IMR-90 (cell line): ENCODE results near the gene CHPF. TPM values are rescaled to one million over a fixed set of nuclear protein-coding genes. Genes with fewer than 3 reads are reported as not detected.

Experiments used
- ATAC-seq: fragments of 200-7000 bp; cut with Tn5 transposase; 2 replicates; pipeline ENCODE4 v1.9.1; 2020; ENCODE audit warnings: low read depth, mild to moderate bottlenecking, moderate library complexity
- BruUV-seq: library from RNA; stranded (reverse); fragments of 400-500 nt; replicated peaks from 2 replicates; lab custom pipeline; 2021; lab: Mats Ljungman, UMichigan
- CTCF ChIA-PET: fragments of 300-600 bp; formaldehyde crosslinking; extraction: SDS; loops from one replicate; lab custom pipeline; 2021; ENCODE audit warnings: antibody characterized with exemption; lab: Yijun Ruan, JAX
- POLR2A ChIA-PET: fragments of 300-600 bp; sonication (Branson Sonifier 250); formaldehyde crosslinking; loops from one replicate; lab custom pipeline; 2022; ENCODE audit warnings: antibody characterized with exemption; ENCODE audit not compliant: unreplicated experiment; lab: Charles Lee
- DNase-seq: peaks from one replicate; pipeline ENCODE4 v3.0.0; 2013
- H2AFZ ChIP-seq: replicated peaks from 2 replicates; pipeline ENCODE3; 2013; ENCODE audit warnings: low read length, mild to moderate bottlenecking; ENCODE audit not compliant: poor library complexity
- H2AK5ac ChIP-seq: 2 replicates; pipeline ENCODE4 v1.6.1; 2013; ENCODE audit warnings: low read depth, low read length, inconsistent platforms
- H2AK9ac ChIP-seq: replicated peaks from 2 replicates; pipeline ENCODE3; 2013; ENCODE audit warnings: mild to moderate bottlenecking, low read depth, low read length, moderate library complexity; ENCODE audit not compliant: poor library complexity
- H2BK120ac ChIP-seq: 2 replicates; pipeline ENCODE4 v1.6.1; 2013; ENCODE audit warnings: low read depth, low read length, inconsistent platforms
- H2BK15ac ChIP-seq: 3 replicates; pipeline ENCODE4 v1.6.1; 2013; ENCODE audit warnings: low read depth, low read length, inconsistent platforms
- H2BK20ac ChIP-seq: 2 replicates; pipeline ENCODE4 v1.6.1; 2013; ENCODE audit warnings: low read depth, mild to moderate bottlenecking, inconsistent platforms, low read length, moderate library complexity
- H2BK5ac ChIP-seq: 2 replicates; pipeline ENCODE4 v1.6.1; 2013; ENCODE audit warnings: mild to moderate bottlenecking, low read depth, low read length, inconsistent platforms; ENCODE audit not compliant: poor library complexity, severe bottlenecking
- H3K14ac ChIP-seq: replicated peaks from 2 replicates; pipeline ENCODE4 v1.6.1; 2013; ENCODE audit warnings: low read depth, low read length, inconsistent platforms
- H3K18ac ChIP-seq: 2 replicates; pipeline ENCODE4 v1.6.1; 2013; ENCODE audit warnings: low read depth, low read length, control low read depth
- H3K23ac ChIP-seq: 2 replicates; pipeline ENCODE4 v1.6.1; 2013; ENCODE audit warnings: low read depth, low read length, inconsistent platforms
- H3K27ac ChIP-seq: 2 replicates; pipeline ENCODE4 v1.5.1; 2013; ENCODE audit warnings: mild to moderate bottlenecking, control low read depth, low read length; ENCODE audit not compliant: insufficient read depth
- H3K27me3 ChIP-seq: 2 replicates; pipeline ENCODE4 v1.6.1; 2013; ENCODE audit warnings: low read length; ENCODE audit not compliant: control insufficient read depth, insufficient read depth
- H3K36me3 ChIP-seq: 2 replicates; pipeline ENCODE4 v1.6.1; 2013; ENCODE audit warnings: low read length, mixed read lengths; ENCODE audit not compliant: control insufficient read depth, insufficient read depth
- H3K4ac ChIP-seq: 2 replicates; pipeline ENCODE4 v1.6.1; 2013; ENCODE audit warnings: low read depth, low read length, inconsistent platforms
- H3K4me1 ChIP-seq: 2 replicates; pipeline ENCODE4 v1.6.1; 2013; ENCODE audit warnings: low read length, mixed read lengths; ENCODE audit not compliant: control insufficient read depth, insufficient read depth
- H3K4me2 ChIP-seq: 2 replicates; pipeline ENCODE4 v1.6.1; 2013; ENCODE audit warnings: low read depth, mild to moderate bottlenecking, control low read depth, low read length, moderate library complexity
- H3K4me3 ChIP-seq: 2 replicates; pipeline ENCODE4 v1.5.1; 2013; ENCODE audit warnings: low read depth, mild to moderate bottlenecking, control low read depth, low read length, moderate library complexity; ENCODE audit not compliant: insufficient read depth
- H3K56ac ChIP-seq: 2 replicates; pipeline ENCODE4 v1.6.1; 2013; ENCODE audit warnings: low read length, inconsistent platforms; ENCODE audit not compliant: insufficient read depth; ENCODE audit errors: extremely low read depth
- H3K79me1 ChIP-seq, 2 experiments: 2 replicates each; pipeline ENCODE4 v1.6.1; 2013; ENCODE audit warnings: low read length in 2 of 2, inconsistent platforms in 1 of 2, low read depth in 1 of 2
- H3K9ac ChIP-seq: 2 replicates; pipeline ENCODE4 v1.6.1; 2013; ENCODE audit warnings: low read depth, low read length, control low read depth
- H3K9me1 ChIP-seq: 2 replicates; pipeline ENCODE4 v1.6.1; 2013; ENCODE audit warnings: low read length, inconsistent platforms; ENCODE audit not compliant: insufficient read depth
- H3K9me3 ChIP-seq: 2 replicates; pipeline ENCODE4 v1.6.1; 2013; ENCODE audit warnings: low read length; ENCODE audit not compliant: control insufficient read depth, insufficient read depth
- H4K20me1 ChIP-seq: 2 replicates; pipeline ENCODE4 v1.6.1; 2013; ENCODE audit warnings: low read length, inconsistent platforms; ENCODE audit not compliant: insufficient read depth
- H4K5ac ChIP-seq: 2 replicates; pipeline ENCODE4 v1.6.1; 2013; ENCODE audit warnings: mild to moderate bottlenecking, low read depth, low read length, control low read depth
- H4K8ac ChIP-seq, 2 experiments: 2 replicates each; pipeline ENCODE4 v1.6.1; 2013; ENCODE audit warnings: low read depth in 2 of 2, low read length in 2 of 2, control low read depth in 1 of 2, inconsistent platforms in 1 of 2
- H4K91ac ChIP-seq: 2 replicates; pipeline ENCODE4 v1.6.1; 2013; ENCODE audit warnings: low read depth, low read length, inconsistent platforms; ENCODE audit not compliant: insufficient read depth
- MAFK ChIP-seq: IDR thresholded peaks from 2 replicates; pipeline ENCODE4 v1.6.1; 2012; ENCODE audit warnings: low read depth, low read length, improper control_type of control experiment
- POLR2A ChIP-seq: IDR thresholded peaks from 2 replicates; pipeline ENCODE4 v1.6.1; 2012; ENCODE audit warnings: mild to moderate bottlenecking, low read depth, low read length
- RCOR1 ChIP-seq: IDR thresholded peaks from 2 replicates; pipeline ENCODE4 v1.6.1; 2012; ENCODE audit warnings: mild to moderate bottlenecking, low read length, improper control_type of control experiment; ENCODE audit not compliant: insufficient replicate concordance
- RFX5 ChIP-seq: IDR thresholded peaks from 2 replicates; pipeline ENCODE4 v1.8.0; 2012; ENCODE audit warnings: low read depth, mild to moderate bottlenecking, low read length, moderate library complexity
- WGBS, 2 experiments: methylation state at CpG; one replicate each; pipeline versions ENCODE4 v1.1.5 to v1.1.7; 2013; ENCODE audit warnings: missing lambda C conversion rate in 2 of 2; ENCODE audit not compliant: insufficient read length in 1 of 2; ENCODE audit errors: extremely low coverage in 2 of 2; 5-methylcytosine and 5-hydroxymethylcytosine counted together
- dilution Hi-C: fragments of 300-500 bp; cut with HindIII; formaldehyde crosslinking; loops from one replicate; pipeline ENCODE4 v1.14.3; 2018; ENCODE audit warnings: low sequenced_read_pairs; ENCODE audit not compliant: unreplicated experiment
- in situ Hi-C: fragments of 300-500 bp; cut with MboI; formaldehyde crosslinking; loops from 3 replicates; pipeline ENCODE4 v1.14.3; 2019; ENCODE audit warnings: low sequenced_read_pairs, inconsistent platforms, mixed read lengths
- intact Hi-C: fragments of 100-400 bp; cut with micrococcal nuclease; formaldehyde crosslinking; loops from 2 replicates; pipeline ENCODE4 v1.10.0; 2022
- polyA plus RNA-seq, 3 experiments: library from polyadenylated mRNA; depleted of rRNA; stranded (reverse); fragments of >200 nt; gene quantifications; 2 replicates each; pipeline ENCODE4 v1.2.3, GENCODE V29; 2012; ENCODE audit warnings: low replicate concordance in 1 of 3
- total RNA-seq: library from RNA; depleted of rRNA; stranded (reverse); fragments of >200 nt; gene quantifications from 2 replicates; pipeline ENCODE4 v1.2.3, GENCODE V29; 2012
- TF ChIP-seq, protein P1 (sequence below): fragments of 150-350 bp; IDR thresholded peaks from 2 replicates; pipeline ENCODE4 v1.6.1; 2016; ENCODE audit warnings: low read depth, mild to moderate bottlenecking, low read length, moderate library complexity, borderline replicate concordance

The CHPF gene
- total and polyA plus RNA-seq, 2 of the 4 experiments (the other 2 are of a cell fraction), result 24.0 to 115 TPM

DNA sequence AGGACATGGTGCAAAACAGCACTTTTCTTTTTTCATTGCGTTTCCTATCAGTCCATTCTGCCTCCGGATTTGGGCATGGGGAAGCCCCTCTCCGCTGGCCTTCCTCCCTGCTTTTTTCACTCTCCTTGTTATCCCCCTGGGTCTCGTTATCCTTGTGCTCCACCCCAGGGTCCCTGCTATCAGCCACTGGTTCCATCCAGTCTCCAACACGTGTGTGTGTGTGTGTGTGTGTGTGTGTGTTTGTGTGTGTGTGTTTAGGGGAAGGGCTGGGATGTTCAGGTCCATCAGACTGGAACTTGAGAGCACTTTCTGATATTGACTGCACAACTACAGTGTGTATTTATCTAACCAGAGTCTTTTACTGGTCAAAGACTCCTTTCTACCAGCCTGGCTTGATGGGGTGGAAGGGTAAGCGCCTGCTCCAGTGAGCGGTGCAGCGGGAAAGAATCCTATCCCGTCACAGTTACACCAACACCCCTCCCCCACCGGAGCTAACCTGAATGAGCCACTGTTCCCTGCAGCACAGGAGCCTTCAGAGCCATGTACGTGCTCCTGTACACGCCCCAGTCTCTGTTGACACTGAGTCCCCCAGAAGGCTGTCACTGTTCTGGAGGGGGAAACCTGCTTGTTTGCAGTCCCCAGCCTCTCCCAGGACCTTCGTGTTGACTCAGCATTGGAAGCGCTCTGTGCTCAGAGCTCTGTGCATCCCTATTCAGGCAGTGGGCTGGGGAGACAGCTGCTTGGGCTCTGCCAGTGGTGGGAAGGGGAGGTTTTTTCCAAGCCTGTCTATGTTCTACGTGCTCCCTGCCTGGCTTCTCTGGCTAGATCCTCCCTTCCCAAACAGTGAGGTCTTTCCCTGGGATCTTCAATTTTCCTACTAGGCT lies 33.1 kb upstream of the CHPF start:
- H3K18ac ChIP-seq, result no peak overlapping the region
- no peak overlapping the region for H2AK9ac ChIP-seq
- H3K27me3 ChIP-seq, result peaks cover 14% of the 10 kb centered on the region
- H4K5ac ChIP-seq, result no peak overlapping the region
- H2BK15ac ChIP-seq, result no peak overlapping the region
- no peak overlapping the region for H2AFZ ChIP-seq
- H4K8ac ChIP-seq, result no peak overlapping the region
- no peak overlapping the region for H3K9ac ChIP-seq
- BruUV-seq, result no TSS peak
- no peaks in the 10 kb centered on the region for H3K36me3 ChIP-seq
- no peaks in the 10 kb centered on the region for H4K20me1 ChIP-seq
- H3K9me3 ChIP-seq, result no peaks in the 10 kb centered on the region
- H3K4me3 ChIP-seq, result no peak overlapping the region
- H3K14ac ChIP-seq, result no peak overlapping the region
- TF ChIP-seq RCOR1, result no peak
- peak; percentile 25; the same call in 1 of the 2 replicates for TF ChIP-seq MAFK
- no peak for TF ChIP-seq POLR2A
- TF ChIP-seq, protein P1, sequence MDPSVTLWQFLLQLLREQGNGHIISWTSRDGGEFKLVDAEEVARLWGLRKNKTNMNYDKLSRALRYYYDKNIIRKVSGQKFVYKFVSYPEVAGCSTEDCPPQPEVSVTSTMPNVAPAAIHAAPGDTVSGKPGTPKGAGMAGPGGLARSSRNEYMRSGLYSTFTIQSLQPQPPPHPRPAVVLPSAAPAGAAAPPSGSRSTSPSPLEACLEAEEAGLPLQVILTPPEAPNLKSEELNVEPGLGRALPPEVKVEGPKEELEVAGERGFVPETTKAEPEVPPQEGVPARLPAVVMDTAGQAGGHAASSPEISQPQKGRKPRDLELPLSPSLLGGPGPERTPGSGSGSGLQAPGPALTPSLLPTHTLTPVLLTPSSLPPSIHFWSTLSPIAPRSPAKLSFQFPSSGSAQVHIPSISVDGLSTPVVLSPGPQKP, result no peak
- TF ChIP-seq RFX5, result no peak
- peaks cover 2% of the 10 kb centered on the region; the same call in 1 of the 2 replicates for H3K9me1 ChIP-seq
- POLR2A ChIA-PET, result interaction anchor here (0.5 kb wide), 1 partner anchor 21 kb away, joined by 4 read pairs; no protein-coding TSS in a partner anchor
- WGBS, 2 experiments, result 25% methylated on average over 3 of the region's 15 CpGs; no CpG with 5 or more reads in 1 of the 2 experiments
- H2BK20ac ChIP-seq, result no peak overlapping the region
- ATAC-seq (peak; percentile 65), DNase-seq (peak; percentile 13)
- no peak overlapping the region for H3K56ac ChIP-seq
- H2BK120ac ChIP-seq, result no peak overlapping the region
- CTCF ChIA-PET, result no interaction called here
- no peak overlapping the region for H3K27ac ChIP-seq
- in situ Hi-C loops, result no loop called here
- no peak overlapping the region for H2BK5ac ChIP-seq
- H3K4ac ChIP-seq, result no peak overlapping the region
- H3K4me1 ChIP-seq, result peaks cover 11% of the 10 kb centered on the region
- H4K91ac ChIP-seq, result no peak overlapping the region
- intact Hi-C loops, result loop anchor here (2.0 kb wide), 1 partner anchor 20 kb away; the partner anchor contains the start of gene STK11IP
- H3K4me2 ChIP-seq, result peak overlapping the region; percentile 89
- no peak overlapping the region for H2AK5ac ChIP-seq
- H3K79me1 ChIP-seq, result peaks cover 0 to 1% of the 10 kb centered on the region in 2 experiments; a peak in 1 of 4 replicates
- dilution Hi-C loops, result no loop called here
- H3K23ac ChIP-seq, result no peak overlapping the region
